Upper lobe of right lung (tissue), 1 donor: ENCODE data around the gene TRMU. TPM values are rescaled to one million over a fixed set of nuclear protein-coding genes. Genes with fewer than 3 reads are reported as not detected.
A peak's percentile ranks its signal among the peaks of the same experiment; 100 is the strongest.

ENCODE experiments used
- ATAC-seq: fragments of 200-7000 bp; cut with Tn5 transposase; one replicate; pipeline ENCODE4 v1.9.1; 2020; ENCODE audit warnings: mild to moderate bottlenecking, moderate library complexity
- DNase-seq: peaks from one replicate; pipeline ENCODE4 v3.0.0-alpha.2; 2020
- H3K27ac ChIP-seq: fragments of 200-600 bp; one replicate; pipeline ENCODE4 v1.8.0; 2022
- H3K27me3 ChIP-seq: fragments of 200-600 bp; one replicate; pipeline ENCODE4 v1.8.0; 2022; ENCODE audit warnings: mild to moderate bottlenecking
- H3K36me3 ChIP-seq: fragments of 200-600 bp; one replicate; pipeline ENCODE4 v1.8.0; 2022
- H3K4me1 ChIP-seq: fragments of 200-600 bp; one replicate; pipeline ENCODE4 v1.8.0; 2022
- H3K4me3 ChIP-seq: fragments of 200-600 bp; one replicate; pipeline ENCODE4 v1.8.0; 2022; ENCODE audit warnings: mild to moderate bottlenecking
- H3K9me3 ChIP-seq: fragments of 200-600 bp; one replicate; pipeline ENCODE4 v1.8.0; 2022
- CTCF ChIP-seq: fragments of 200-600 bp; IDR thresholded peaks from one replicate; pipeline ENCODE4 v1.8.0; 2022; ENCODE audit warnings: antibody characterized with exemption
- intact Hi-C: fragments of 100-400 bp; cut with DNase I; formaldehyde crosslinking; loops from one replicate; pipeline ENCODE4 v1.11.0; 2022
- total RNA-seq: library from RNA; stranded (reverse); fragmentation: NEBNext Ultra II Directional; extraction: Animal tissue kit (Norgen Biotek cat#: 25700); gene quantifications from one replicate; pipeline ENCODE4 v1.2.1, GENCODE V29; 2021
- donor health status: DM: no; HTN: yes; CAD: no; lungs with severe emphysema.

Gene TRMU
- total RNA-seq, 1 donor from 2014 or later: 34.9 TPM

- no peak for TF ChIP-seq CTCF
- H3K27ac ChIP-seq: no peak overlapping the region
- no peaks in the 10 kb centered on the region for H3K36me3 ChIP-seq
- H3K4me1 ChIP-seq: peaks cover 8% of the 10 kb centered on the region
- no peaks in the 10 kb centered on the region for H3K9me3 ChIP-seq
- H3K27me3 ChIP-seq: no peaks in the 10 kb centered on the region
- no peak overlapping the region for H3K4me3 ChIP-seq
- intact Hi-C loops: no loop called here
- ATAC-seq (peak; percentile 80), DNase-seq (peak; percentile 88)
Observed at GRCh38 chr22:46374663-46375474, 39.4 kb downstream of the TRMU start.

GRCh38 chr22:46376111-46376510 is 40.6 kb downstream of the TRMU start:
- no peaks in the 10 kb centered on the region for H3K9me3 ChIP-seq
- no peak overlapping the region for H3K4me3 ChIP-seq
- H3K4me1 ChIP-seq: peaks cover 12% of the 10 kb centered on the region
- H3K27ac ChIP-seq: peak overlapping the region; percentile 80
- no peaks in the 10 kb centered on the region for H3K36me3 ChIP-seq
- ATAC-seq (no peak), DNase-seq (no peak)
- no peaks in the 10 kb centered on the region for H3K27me3 ChIP-seq
- intact Hi-C loops: no loop called here
- no peak for TF ChIP-seq CTCF

- peak; percentile 23 for ATAC-seq
- Histone ChIP-seq H3K27ac (peak overlapping the region; percentile 80), H3K9me3 (no peaks in the 10 kb centered on the region), H3K27me3 (no peaks in the 10 kb centered on the region), H3K4me1 (peaks cover 12% of the 10 kb centered on the region), H3K36me3 (no peaks in the 10 kb centered on the region), H3K4me3 (peak overlapping the region; percentile 10)
- intact Hi-C loops: no loop called here
- peak; percentile 80 for DNase-seq
- no peak for TF ChIP-seq CTCF
Observed at GRCh38 chr22:46376908-46377524, 41.5 kb downstream of the TRMU start.

GRCh38 chr22:46377525-46378425 is 42.3 kb downstream of the TRMU start:
- intact Hi-C loops: no loop called here

More at GRCh38 chr22:46377525-46378425, 42.3 kb downstream of the TRMU start:
- DNase-seq (peak; percentile 93), ATAC-seq (peak; percentile 80)
- peak overlapping the region; percentile 80 for H3K27ac ChIP-seq
- H3K4me3 ChIP-seq: no peak overlapping the region
- peaks cover 12% of the 10 kb centered on the region for H3K4me1 ChIP-seq
- no peaks in the 10 kb centered on the region for H3K36me3 ChIP-seq
- H3K9me3 ChIP-seq: no peaks in the 10 kb centered on the region
- no peak for TF ChIP-seq CTCF
- no peaks in the 10 kb centered on the region for H3K27me3 ChIP-seq
